A549 (cell line): ENCODE results near the gene MOXD1.

ENCODE experiments used
- EP300 ChIP-seq, 2 experiments: fragments of >200 bp; sonication (Bioruptor Twin); formaldehyde crosslinking; IDR thresholded peaks; 2 replicates in 1 of 2; 3 replicates in 1 of 2; pipeline ENCODE4 v1.6.1; 2016 to 2017
- KDM1A ChIP-seq: fragments of 200-600 bp; sonication (generic); IDR thresholded peaks from 2 replicates; pipeline ENCODE4 v1.6.1; 2016; ENCODE audit warnings: low read depth, mild to moderate bottlenecking
- MAFK ChIP-seq: fragments of 450-650 bp; IDR thresholded peaks from 2 replicates; pipeline ENCODE4 v1.6.1; 2014; ENCODE audit not compliant: partially characterized antibody
- MAZ ChIP-seq: fragments of 150-350 bp; IDR thresholded peaks from 2 replicates; pipeline ENCODE4 v1.6.1; 2014; ENCODE audit warnings: antibody characterized with exemption, low read depth, low read length, borderline replicate concordance
- POLR2A ChIP-seq: IDR thresholded peaks from 2 replicates; pipeline ENCODE4 v1.6.1; 2012; ENCODE audit warnings: mild to moderate bottlenecking, low read length
- RFX5 ChIP-seq: fragments of 450-650 bp; IDR thresholded peaks from 2 replicates; pipeline ENCODE4 v1.7.1; 2014; ENCODE audit warnings: antibody characterized with exemption, mild to moderate bottlenecking, moderate library complexity
- TF ChIP-seq, protein P1 (sequence below): fragments of >200 bp; sonication (Bioruptor Twin); formaldehyde crosslinking; IDR thresholded peaks from 3 replicates; pipeline ENCODE4 v1.5.1; 2016
- TF ChIP-seq, protein P2 (sequence below): fragments of 200-600 bp; sonication (generic); IDR thresholded peaks from 2 replicates; pipeline ENCODE4 v1.6.1; 2016; ENCODE audit warnings: antibody characterized with exemption, mild to moderate bottlenecking, moderate library complexity

DNA sequence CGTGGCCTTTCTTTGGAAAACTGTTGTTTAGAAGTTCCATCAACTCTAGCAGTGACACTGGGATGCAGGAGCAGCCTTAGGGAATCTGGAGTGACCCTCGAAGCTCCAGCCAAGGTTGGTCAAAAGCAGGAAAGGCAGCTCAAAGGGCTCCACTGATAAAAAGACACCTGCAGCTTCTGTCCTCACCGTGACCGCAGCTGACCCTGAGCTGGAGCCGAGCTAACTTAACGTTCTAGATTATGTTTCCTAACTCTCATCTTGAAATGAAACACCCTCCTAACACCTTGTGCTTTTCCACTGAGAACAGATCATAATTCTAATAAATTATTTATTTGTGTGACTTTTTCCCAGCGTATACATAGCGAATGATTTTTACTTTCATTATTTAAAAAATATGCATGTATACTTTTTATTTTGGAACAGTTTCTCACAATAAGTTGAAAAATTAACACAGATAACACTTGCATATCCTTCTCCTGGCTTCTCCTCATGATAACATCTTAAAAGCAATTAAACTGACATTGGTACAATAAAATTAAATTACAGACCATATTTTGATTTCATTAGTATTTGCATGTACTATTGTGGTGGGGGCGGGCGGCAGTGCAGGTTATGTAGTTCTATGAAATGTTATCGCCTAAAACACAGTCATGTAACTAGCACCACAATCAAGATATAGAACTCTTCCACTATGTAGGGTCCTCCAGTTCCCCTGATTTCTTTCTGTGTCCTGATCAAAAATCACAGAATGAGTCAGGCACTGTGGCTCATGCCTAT lies 116.1 kb downstream of the MOXD1 start:
- TF ChIP-seq POLR2A (no peak), KDM1A (no peak), MAZ (no peak), EP300 (IDR thresholded peaks at IDR 0.05) (no peak), RFX5 (no peak), MAFK (no peak)
- TF ChIP-seq, protein P1, sequence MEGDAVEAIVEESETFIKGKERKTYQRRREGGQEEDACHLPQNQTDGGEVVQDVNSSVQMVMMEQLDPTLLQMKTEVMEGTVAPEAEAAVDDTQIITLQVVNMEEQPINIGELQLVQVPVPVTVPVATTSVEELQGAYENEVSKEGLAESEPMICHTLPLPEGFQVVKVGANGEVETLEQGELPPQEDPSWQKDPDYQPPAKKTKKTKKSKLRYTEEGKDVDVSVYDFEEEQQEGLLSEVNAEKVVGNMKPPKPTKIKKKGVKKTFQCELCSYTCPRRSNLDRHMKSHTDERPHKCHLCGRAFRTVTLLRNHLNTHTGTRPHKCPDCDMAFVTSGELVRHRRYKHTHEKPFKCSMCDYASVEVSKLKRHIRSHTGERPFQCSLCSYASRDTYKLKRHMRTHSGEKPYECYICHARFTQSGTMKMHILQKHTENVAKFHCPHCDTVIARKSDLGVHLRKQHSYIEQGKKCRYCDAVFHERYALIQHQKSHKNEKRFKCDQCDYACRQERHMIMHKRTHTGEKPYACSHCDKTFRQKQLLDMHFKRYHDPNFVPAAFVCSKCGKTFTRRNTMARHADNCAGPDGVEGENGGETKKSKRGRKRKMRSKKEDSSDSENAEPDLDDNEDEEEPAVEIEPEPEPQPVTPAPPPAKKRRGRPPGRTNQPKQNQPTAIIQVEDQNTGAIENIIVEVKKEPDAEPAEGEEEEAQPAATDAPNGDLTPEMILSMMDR, result no peak
- TF ChIP-seq, protein P2, sequence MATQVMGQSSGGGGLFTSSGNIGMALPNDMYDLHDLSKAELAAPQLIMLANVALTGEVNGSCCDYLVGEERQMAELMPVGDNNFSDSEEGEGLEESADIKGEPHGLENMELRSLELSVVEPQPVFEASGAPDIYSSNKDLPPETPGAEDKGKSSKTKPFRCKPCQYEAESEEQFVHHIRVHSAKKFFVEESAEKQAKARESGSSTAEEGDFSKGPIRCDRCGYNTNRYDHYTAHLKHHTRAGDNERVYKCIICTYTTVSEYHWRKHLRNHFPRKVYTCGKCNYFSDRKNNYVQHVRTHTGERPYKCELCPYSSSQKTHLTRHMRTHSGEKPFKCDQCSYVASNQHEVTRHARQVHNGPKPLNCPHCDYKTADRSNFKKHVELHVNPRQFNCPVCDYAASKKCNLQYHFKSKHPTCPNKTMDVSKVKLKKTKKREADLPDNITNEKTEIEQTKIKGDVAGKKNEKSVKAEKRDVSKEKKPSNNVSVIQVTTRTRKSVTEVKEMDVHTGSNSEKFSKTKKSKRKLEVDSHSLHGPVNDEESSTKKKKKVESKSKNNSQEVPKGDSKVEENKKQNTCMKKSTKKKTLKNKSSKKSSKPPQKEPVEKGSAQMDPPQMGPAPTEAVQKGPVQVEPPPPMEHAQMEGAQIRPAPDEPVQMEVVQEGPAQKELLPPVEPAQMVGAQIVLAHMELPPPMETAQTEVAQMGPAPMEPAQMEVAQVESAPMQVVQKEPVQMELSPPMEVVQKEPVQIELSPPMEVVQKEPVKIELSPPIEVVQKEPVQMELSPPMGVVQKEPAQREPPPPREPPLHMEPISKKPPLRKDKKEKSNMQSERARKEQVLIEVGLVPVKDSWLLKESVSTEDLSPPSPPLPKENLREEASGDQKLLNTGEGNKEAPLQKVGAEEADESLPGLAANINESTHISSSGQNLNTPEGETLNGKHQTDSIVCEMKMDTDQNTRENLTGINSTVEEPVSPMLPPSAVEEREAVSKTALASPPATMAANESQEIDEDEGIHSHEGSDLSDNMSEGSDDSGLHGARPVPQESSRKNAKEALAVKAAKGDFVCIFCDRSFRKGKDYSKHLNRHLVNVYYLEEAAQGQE, result no peak
